Measurements from ENCODE around the gene POGZ.

GRCh38 chr1:151401860-151402259 is 57.4 kb downstream of the POGZ start:
- TF ChIP-seq CTCF (IDR thresholded peaks at IDR 0.05 in 4 of 5, conservative IDR thresholded peaks at IDR 0.05 in 1 of 5): no peak
- TF ChIP-seq POLR2A (IDR thresholded peaks at IDR 0.05): no peak

Measured in gastrocnemius medialis (tissue), 4 donors.